ENCODE results near the gene SCN2A.

DNA sequence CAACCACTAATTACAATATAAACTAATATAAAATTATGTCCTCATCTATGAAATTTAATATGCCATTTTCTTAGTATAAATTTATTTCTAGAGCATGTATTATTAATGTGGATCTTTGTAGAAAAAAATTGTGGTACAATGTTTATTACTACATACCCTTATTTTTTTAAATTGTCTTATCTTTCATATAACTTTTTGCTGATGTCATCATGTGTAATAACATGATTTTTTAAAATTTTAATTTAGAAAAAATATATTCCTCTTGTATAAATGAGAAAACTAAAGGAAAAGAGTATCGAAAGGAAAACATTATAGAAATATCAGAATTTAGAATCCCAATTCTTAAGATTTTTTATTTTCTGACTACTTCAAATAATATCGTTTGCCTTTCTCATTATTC, 49.9 kb downstream of the SCN2A start:
- TF ChIP-seq, protein P1, sequence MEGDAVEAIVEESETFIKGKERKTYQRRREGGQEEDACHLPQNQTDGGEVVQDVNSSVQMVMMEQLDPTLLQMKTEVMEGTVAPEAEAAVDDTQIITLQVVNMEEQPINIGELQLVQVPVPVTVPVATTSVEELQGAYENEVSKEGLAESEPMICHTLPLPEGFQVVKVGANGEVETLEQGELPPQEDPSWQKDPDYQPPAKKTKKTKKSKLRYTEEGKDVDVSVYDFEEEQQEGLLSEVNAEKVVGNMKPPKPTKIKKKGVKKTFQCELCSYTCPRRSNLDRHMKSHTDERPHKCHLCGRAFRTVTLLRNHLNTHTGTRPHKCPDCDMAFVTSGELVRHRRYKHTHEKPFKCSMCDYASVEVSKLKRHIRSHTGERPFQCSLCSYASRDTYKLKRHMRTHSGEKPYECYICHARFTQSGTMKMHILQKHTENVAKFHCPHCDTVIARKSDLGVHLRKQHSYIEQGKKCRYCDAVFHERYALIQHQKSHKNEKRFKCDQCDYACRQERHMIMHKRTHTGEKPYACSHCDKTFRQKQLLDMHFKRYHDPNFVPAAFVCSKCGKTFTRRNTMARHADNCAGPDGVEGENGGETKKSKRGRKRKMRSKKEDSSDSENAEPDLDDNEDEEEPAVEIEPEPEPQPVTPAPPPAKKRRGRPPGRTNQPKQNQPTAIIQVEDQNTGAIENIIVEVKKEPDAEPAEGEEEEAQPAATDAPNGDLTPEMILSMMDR (IDR thresholded peaks at IDR 0.05; ENCODE audit: low read length): no peak
- no peak for TF ChIP-seq EZH2 (IDR thresholded peaks at IDR 0.05; ENCODE audit: borderline replicate concordance, low read length)

All from OCI-LY1 (cell line).